ENCODE data around the gene RMDN3.
A peak's percentile ranks its signal among the peaks of the same experiment; 100 is the strongest.

Gene RMDN3, protein sequence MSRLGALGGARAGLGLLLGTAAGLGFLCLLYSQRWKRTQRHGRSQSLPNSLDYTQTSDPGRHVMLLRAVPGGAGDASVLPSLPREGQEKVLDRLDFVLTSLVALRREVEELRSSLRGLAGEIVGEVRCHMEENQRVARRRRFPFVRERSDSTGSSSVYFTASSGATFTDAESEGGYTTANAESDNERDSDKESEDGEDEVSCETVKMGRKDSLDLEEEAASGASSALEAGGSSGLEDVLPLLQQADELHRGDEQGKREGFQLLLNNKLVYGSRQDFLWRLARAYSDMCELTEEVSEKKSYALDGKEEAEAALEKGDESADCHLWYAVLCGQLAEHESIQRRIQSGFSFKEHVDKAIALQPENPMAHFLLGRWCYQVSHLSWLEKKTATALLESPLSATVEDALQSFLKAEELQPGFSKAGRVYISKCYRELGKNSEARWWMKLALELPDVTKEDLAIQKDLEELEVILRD

DNA sequence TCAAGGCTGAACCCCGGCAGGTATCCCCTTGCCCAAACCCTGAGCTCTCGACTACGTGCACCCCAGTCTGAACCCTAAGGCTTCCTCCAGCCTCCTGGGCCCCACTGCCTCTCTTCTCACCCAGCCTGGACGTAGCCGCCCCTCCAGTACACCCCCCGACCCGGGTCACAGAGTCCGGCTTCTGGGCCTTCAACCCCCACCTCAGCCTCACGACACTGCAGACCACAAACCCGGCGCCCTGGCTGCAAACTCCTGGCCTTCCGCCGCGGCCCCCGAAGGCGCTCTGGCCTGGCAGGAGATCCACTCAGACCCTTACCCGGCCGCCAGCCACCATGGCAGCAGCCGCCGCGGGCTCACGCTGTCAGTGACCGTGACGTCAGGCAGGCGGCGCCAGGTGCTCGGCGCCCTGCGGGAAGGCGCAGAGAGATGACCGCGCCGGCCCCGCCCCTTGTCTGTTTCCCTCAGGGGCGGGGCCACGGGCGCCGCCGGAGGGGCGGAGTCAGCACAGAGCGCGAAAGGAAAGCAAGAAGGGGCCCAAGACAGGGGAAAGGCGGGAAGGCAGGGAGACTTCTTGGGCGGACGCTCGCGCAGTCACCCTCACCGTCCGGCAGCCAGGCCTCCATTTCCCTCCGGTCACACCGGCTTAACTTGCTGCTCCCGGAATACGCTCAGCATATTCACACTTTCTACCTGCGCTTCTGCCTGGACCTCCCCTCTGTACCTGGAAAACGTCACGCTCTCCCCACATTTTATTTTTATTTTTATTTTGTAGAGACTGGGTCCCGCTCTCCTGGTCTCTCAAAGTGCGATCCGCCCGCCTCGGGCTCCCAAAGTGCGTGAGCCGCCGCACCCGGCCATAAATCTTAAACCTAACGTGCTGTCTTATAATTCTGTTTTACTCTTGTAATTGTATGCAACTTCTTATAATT is at the start of gene RMDN3:
RMDN3 (minus strand) TSS at position 372 of the 929 bp plus-strand sequence. CDS start 471 bp downstream, outside the sequence.
- DNase-seq (ENCODE audit: low spot score): peak; percentile 91

DNA sequence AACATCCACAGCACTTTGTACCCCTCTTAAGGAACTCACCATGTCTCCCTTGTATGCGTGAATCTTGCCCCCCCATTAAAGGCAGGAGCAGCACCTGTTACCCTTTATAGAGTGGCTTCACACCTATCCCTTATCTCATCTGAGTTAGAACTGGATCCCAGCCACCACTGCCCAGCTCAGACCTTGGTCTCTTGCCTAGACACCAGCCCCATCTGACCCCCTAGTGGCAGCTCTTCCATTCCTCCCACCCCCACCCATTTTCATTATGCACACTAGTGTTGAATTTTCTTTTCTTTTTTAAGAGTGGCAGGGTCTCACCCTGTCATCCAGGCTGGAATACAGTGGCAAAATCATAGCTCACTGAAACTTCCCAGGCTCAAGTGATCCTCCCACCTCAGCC is 48.6 kb upstream of the RMDN3 start:
- no peak for DNase-seq (ENCODE audit: low spot score)

DNA sequence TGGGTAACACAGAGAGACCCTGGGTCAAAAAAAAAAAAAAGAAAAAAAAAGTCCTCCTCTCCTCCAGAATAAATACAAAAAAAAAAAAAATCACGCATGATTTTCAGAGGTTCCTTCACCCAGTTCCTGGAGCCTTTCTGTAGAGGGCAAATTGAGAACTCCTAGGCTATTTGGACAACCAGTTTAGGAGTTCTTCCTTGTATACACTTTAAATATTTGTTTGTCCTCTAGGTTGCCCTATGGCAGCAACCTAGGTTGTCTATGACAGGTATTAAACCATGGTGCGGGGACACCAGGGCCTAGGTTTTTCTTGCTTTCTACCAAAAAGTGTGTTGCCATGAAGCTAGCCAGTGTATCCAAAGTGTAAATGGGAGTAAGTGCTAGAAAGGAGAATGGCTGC is 48.0 kb upstream of the RMDN3 start:
- DNase-seq (ENCODE audit: low spot score): no peak

DNA sequence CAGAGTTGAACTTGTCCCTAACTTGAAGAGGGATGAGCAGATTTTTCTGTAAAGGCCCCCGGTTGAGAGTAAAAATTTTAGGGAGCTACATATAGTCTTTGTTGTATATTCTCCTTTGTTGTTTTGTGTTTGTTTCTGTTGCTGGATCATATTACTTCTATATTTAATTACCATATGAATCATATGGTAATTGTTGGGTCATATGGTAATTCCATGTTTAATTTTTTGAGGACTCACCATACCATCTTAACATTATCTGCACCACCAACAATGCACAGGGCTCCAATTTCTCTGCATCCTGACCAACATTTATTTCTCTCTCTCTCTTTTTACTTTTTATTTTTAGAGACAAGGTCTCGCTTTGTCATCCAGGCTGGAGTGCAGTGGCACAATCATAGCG is 44.5 kb upstream of the RMDN3 start:
- DNase-seq (ENCODE audit: low spot score): no peak

DNA sequence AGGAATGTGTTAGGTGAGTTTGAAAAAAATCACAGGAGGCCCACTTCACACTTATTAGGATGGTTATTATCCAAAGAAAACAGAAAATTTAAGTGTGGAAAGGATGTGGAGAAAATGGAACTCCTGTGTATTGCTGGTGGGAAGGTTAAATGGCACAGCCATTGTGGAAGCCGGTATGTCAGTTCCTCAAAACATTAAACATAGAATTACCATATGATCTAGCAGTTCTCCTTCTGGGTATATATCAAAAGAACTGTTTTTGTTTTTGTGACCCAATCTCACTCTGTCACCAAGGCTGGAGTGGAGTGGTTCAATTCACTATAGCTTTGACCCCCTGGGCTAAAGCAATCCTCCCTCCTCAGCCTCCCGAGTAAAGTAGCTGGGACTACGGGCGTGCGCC is 41.5 kb upstream of the RMDN3 start:
- DNase-seq (ENCODE audit: low spot score): no peak

DNA sequence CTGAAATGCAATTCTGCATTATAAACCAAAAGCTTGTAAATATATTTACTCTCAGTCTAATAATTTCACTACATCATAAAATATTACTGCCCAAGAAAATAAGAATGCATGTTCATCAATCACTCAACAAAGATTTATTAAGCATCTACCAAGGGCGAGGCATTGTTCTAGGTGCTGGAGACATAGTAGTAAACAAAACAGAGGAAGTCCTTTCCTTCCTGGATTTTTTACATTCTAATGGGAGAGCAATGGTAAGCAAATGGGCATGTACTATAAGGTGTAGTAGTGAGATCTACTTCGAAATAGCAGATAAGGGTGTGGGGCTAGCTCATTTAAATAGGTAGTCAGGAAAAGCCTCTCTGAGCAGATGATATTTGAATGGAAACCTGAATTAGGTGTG is 41.0 kb upstream of the RMDN3 start:
- DNase-seq (ENCODE audit: low spot score): no peak

DNA sequence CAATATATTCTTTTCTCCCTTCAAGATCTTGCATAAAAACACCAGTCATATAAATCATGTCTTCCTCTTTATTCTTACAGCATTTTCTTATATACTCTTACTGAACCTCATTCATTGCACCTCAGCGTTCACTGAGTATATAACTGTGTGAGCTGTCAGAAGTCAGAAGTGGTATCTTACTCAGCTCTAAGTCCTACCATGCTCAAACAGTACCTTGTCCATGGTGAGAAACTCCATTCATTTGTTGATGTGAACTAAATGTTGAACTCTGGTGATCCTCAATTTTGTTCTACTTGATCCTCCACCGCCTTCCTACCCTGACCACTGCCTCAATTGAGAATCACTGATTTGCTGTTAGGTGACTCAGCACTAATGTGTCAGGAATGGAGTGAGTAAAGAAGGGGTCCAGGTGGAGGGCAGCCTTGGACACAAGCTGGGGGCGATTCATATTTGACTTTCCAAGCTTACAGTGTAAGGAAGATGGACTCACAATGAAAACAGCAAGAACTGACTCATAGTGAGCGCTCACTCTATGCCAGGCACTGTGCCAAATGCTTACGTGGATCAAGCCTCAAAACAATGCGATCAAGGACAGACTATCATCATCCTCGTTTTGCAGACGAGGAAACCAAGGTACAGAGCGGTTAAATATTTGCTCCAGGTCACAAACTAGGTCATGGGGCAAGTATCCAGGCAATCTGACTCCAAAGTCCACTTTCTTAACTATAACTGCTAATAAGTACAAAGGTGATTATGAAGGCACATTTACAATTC is 38.3 kb upstream of the RMDN3 start:
- DNase-seq (ENCODE audit: low spot score): no peak

DNA sequence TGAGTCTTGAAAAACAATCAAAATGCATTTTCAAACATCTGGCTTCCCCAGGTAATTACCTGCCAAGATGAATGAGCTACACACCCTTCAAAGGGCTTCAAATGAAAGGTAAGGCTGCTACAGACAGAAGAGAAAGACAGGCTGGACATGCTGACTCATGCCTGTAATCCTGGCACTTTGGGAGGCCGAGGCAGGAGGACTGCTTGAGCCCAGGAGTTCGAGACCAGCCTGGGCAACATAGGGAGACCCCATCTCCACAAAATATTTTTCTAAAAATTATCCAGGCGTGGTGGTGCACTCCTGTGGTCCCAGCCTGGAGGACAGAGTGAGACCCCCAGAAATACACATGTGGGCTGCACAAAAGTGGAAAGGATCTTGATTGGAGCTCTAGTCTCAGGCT is 37.3 kb upstream of the RMDN3 start:
- DNase-seq (ENCODE audit: low spot score): no peak

DNA sequence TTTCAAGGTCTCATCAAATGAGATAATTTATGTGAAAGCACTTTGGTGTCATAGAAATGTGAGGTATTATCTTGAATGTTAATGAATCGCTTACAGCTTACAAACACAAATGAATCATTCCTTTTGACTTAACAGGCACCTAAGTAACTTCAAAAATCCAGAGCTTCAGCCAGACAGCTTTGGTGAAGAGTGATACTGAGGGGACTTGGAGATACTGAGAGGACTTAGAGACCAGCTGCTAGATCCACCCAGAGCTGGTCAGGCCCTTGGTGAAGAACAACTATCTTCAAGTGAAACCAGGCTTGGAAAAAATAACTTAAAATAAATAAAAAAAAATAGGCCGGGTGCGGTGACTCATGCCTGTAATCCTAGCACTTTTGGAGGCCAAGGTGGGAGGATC is 35.7 kb upstream of the RMDN3 start:
- no peak for DNase-seq (ENCODE audit: low spot score)

DNA sequence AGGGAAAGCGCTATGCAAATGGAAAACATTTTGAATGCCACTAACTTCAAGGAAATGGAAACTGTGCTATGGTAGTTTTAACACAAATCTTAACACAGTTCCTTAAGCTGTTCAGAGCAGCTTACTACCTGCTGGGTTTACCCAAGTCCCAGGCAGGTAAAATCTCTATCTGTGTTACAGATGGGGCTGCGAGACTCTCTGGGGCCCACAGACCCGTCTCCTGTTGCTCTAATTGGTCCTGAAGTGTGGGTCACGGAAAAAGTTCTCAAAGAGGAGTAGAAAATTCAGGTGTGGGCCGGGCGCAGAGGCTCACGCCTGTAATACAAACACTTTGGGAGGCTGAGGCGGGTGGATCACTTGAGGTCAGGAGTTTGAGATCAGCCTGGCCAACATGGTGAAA is 34.9 kb upstream of the RMDN3 start:
- no peak for DNase-seq (ENCODE audit: low spot score)

DNA sequence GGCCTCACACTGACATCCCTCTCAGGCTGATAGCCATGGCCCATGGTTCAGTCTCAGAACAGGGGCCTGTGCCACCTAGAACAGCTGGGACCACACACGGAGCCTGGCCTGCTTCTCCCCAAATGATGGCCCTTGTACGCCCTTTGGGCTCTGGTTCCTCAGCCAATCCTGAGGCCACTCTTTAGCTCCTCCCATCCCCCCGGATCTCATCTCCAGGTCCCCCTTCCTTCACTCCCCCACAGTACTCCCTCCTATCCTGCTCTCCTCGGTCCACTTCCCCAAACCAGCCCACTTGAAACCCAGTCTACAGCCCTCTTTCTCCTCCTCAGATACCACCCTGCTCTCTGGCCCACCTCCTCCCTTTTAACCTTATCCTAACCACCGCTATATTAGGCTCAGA is 34.1 kb upstream of the RMDN3 start:
- no peak for DNase-seq (ENCODE audit: low spot score)

DNA sequence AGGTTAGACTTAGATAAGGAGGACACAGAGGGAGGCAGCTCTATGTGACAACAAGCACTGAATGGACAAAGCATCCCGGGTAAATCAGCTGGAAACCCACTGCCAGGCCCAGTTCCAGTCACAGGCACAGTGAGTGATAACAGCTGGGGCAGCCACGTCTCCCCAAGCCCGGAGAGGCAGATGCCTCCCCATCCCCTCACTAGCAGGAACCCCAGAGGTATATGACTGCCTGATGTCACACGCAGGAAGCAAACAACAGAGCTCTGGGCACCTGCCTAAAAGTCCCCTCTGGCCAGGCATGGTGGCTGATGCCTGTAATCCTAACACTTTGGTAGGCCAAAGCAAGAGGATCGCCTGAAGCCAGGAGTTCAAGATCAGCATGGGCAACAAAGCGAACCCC is 32.9 kb upstream of the RMDN3 start:
- no peak for DNase-seq (ENCODE audit: low spot score)

DNA sequence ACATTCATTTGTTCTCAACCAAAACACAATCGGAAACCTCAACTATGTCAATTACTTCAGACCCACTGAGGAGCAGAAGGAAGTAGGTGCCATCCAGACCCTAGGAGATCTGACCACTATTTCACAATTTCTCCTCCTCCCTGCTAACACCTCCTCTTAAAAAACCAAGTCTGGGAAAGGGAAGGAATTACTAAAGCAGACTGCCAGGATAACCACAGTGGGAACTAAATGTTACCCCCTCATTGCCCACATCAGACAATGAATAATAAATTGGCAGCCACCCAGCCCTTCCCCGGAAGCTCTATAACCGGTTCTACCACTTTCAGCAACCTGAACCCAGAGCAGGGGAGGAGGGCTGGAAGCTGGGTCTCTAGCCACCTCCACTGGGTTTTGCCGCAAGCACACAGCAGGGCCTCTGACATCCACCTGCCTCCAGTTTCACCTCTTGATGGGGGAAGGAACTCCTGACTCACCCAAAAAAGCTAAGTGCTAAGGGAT is 32.3 kb upstream of the RMDN3 start:
- DNase-seq (ENCODE audit: low spot score): peak; percentile 59

DNA sequence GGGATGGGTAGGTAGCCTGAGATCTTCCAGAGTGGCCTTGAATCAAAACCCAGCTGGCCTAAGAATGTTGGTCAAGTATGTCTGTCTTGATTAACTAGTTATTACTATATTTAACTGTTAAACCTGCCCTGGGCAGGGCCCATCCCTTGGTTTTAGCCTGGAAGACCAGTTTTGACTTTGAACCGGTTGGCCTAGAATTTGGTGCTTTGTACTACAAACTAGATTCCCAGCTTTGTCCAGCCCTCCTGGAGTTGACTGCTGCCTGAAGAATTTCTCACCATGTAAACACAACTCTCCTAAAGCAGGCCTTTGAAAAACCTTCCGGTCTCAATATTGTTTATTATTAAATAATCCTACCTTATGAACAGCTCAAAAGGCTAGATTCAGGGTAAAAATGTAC is 30.8 kb upstream of the RMDN3 start:
- DNase-seq (ENCODE audit: low spot score): no peak

DNA sequence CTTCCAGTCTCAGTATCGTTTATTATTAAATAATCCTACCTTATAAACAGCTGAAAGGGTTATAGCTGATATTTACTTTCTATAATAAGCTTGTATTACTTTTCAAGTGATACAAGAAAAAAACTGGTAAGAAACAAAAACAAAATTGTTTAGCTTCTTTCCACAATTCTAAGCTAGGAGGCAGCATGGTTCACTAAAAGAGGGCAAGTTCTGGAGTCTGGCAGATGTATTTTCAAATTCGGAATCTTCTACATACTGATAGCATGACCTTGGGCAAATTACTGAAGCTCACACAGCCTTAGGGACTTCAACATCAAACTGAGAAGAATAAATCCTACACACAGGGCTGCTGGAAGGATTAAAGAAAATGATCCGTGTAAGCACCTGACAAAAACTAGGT is 30.1 kb upstream of the RMDN3 start:
- DNase-seq (ENCODE audit: low spot score): no peak

DNA sequence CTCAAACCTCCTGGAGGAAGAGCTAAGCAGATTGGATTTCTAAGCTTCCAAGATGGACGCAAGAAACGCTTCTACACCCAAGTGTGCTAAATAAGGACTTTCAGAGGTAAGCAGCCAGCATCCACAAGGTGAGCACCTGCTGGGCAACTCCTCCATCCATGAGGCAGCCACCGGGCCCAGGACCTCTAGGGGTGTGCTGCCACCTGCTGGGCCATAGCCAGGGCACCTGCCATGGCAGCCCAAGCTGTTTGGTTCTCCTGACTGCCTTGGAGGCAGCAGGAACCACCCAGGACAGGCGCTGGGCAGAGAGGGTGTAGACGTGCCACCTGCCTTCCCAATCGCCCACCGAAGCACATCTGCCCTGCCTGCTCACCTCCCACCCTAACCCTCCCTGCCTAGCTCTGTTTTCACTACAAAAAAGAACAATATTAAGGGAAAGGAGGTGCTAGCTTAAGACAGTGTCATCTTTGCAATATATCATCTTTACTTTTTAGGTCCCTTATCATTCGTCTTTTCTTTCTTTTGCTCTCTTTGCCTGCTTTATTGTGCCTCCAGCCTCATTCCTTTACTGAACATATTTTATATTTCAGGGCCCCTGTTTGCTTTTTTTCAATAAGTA is 27.7 kb upstream of the RMDN3 start:
- peak; percentile 80 for DNase-seq (ENCODE audit: low spot score)

DNA sequence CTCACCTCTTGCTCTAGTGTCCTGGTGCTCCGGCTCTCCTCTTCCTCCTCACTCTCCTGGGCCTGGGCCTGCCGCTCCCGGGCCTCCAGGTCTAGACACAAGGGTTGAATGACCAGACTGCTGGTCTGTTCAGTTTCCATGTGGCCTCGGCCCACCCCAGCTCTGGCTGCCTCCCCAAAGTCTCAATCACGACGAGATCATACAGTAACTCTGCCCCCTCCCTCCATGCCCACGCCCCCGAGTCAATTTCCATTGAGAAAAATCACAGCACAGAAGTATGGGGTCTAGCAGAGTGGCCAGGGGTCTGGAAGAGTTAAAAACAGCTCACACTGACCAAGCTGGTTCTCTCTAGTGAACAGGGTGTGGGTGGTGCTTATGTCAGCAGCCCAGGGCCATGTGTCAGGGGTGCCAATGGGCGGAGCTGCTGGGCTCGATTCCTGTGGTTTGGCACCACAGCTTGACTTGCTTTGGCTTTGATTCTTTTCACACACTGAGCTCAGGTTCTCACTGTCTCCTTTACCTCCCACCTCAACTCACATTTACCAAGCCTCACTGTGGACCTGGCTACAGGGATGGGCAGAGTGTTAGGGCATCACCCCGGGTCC is 21.6 kb upstream of the RMDN3 start:
- peak; percentile 62 for DNase-seq (ENCODE audit: low spot score)

DNA sequence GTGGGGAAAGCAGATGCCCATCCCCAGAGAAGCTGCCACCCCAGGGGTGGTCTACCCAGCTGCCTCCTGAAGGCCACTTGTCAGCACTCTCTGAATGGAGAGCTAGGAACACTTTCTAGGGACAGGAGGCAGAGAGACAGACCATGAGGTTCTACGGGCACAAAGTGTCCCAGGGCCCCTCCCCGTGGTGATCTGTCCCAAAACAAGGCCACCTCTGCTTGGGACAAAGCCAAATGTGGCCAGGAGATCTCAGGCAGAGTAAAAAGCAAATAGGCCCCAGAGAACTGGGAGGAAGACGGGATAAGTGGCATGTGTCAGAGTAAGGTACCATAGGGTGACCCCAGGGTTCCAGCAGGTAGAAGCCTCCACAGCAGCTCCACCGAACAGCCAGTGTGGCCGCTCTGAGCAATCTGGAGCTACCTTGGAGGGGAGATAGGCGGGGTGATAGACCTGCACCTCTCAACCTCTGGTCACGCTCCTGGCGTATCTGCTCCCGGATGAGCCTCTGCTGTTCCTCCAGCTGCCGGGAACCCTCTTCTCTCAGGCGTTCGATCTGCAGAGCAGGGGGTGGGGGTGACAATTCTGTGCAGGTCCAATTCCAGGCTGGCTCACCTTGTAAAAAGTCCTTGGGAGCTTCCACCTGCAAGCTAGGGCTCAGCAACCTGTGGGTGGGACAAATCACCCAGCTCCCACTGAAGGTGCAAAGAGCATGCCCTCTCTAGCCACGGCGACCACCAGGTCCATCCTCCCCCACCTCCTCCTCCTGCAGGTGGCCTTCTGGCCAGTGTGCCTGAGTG is 20.9 kb upstream of the RMDN3 start:
- DNase-seq (ENCODE audit: low spot score): no peak

DNA sequence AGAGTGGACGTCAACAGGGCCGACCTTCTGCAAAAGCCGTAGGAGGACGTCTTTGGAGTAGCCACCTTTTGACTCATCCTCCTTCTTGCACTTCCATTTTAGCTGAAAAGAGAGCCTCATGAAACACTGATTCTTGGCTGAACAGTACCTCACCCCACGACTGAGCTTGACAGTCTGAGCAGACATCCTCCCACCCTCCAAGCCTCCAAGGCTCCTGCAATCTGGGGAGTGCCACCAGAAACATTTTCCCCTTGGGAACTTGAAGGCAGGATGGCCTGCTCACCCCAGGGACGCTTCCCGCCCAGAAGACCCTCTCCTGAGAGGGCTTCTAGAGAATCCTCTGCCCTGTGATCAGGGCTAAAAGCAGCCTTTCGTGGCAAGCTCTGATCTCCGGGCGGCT is 20.0 kb upstream of the RMDN3 start:
- no peak for DNase-seq (ENCODE audit: low spot score)

DNA sequence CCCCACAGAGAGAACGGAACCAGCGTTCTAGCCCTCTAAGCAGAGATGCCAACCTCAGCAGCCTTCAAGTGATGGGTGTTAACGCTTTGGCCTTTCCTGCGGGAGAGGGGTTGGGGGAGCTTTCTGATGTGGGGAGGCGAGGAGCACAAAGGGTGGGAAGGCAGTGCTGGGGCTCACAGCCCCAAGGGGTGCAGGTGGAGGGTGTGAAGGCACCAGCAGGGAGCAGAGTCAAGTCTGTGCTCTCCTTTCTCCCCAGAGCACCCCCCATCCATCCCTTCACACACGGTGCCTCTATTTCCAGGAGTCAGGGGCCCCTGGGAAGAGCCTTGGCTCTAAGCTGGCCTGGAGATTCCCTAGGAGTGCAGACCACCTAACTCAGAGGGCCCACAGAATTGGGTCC is 18.8 kb upstream of the RMDN3 start:
- no peak for DNase-seq (ENCODE audit: low spot score)
